ENCODE data around the gene PLXNC1.

The PLXNC1 gene

DNA sequence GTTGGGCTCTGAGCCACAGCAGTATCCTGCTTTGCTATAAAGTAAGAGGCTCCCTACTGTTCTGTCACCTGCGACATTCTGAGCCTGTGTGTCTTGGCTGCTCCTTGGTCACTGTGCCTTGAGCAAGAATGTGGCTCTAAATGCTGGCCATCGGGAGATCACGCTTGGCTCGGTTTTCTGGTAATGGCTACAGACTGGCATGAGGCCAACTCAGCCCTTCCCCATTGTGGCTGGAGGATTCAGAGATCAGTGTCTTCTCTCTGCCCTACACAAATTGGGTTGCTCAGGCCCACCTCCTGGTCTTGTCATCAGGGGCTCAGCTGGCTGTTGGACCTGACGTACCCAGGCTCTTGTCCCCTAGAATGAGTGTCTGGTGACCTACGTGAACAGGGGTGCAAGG is 94.5 kb downstream of the PLXNC1 start:
- Histone ChIP-seq H3K27me3 (no peaks in the 10 kb centered on the region), H3K4me1 (ENCODE audit: control insufficient read depth in 1 of 2, insufficient read depth in 1 of 2, low read depth in 1 of 2, low read length in 1 of 2) (peaks cover 43 to 50% of the 10 kb centered on the region in 2 experiments), H3K4me3 (ENCODE audit: low read depth in 1 of 2, low read length in 1 of 2) (no peak overlapping the region), H3K9me3 (no peaks in the 10 kb centered on the region), H3K27ac (peak overlapping the region; percentile 93), H3K36me3 (peaks cover 90% of the 10 kb centered on the region)
- TF ChIP-seq, protein P1, sequence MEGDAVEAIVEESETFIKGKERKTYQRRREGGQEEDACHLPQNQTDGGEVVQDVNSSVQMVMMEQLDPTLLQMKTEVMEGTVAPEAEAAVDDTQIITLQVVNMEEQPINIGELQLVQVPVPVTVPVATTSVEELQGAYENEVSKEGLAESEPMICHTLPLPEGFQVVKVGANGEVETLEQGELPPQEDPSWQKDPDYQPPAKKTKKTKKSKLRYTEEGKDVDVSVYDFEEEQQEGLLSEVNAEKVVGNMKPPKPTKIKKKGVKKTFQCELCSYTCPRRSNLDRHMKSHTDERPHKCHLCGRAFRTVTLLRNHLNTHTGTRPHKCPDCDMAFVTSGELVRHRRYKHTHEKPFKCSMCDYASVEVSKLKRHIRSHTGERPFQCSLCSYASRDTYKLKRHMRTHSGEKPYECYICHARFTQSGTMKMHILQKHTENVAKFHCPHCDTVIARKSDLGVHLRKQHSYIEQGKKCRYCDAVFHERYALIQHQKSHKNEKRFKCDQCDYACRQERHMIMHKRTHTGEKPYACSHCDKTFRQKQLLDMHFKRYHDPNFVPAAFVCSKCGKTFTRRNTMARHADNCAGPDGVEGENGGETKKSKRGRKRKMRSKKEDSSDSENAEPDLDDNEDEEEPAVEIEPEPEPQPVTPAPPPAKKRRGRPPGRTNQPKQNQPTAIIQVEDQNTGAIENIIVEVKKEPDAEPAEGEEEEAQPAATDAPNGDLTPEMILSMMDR (IDR thresholded peaks at IDR 0.05): no peak

DNA sequence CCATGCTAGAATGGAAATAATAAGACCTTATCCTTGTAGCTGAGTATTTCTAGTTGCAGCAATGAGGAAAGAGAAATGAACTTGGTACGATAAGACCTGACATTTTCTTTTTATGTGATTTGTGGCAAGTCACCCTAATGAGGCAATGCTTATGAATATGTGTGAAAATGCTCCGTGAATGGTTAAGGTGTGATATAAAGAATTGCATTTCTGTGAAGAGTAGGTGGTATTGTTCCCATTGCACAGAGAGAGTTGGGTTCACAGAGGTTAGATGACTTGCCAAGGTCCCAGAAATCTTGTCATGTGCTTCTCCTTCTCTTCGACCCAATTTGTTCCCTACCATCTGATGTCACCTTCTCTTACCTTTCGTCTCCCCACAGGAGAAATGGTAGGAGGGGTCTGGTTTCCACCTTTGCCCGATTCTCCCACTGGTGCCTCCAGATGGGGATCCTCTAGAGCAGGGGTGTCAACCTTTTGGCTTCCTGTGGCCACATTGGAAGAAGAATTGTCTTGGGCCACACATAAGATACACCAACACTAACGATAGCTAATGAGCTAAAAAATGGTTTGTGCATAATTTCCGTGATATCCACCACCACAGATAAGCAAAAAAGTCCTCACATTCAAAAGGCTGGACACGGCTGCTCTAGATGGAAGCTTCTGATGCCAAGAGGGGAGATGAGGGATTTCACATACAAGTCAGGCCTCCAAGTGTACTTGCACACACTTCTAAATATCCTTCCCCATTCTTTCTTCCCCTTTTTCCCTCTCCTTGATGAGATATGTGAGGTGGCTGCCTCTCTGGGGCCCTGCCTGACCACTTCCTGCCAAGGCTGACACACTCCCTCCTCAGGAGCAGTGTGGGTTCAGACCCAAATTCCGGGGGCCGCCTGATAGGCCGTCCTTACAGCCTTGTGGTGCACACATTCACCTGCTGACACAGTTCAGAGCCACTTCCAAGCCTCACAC is 96.1 kb downstream of the PLXNC1 start:
- Histone ChIP-seq H3K4me3 (ENCODE audit: low read depth in 1 of 2, low read length in 1 of 2) (peak overlapping the region; percentile 12 to 42), H3K27ac (peak overlapping the region; percentile 93), H3K27me3 (no peaks in the 10 kb centered on the region), H3K4me1 (ENCODE audit: control insufficient read depth in 1 of 2, insufficient read depth in 1 of 2, low read depth in 1 of 2, low read length in 1 of 2) (peaks cover 43 to 50% of the 10 kb centered on the region in 2 experiments), H3K36me3 (peaks cover 90% of the 10 kb centered on the region), H3K9me3 (peaks cover 4% of the 10 kb centered on the region)
- TF ChIP-seq, protein P1 (IDR thresholded peaks at IDR 0.05): peak; percentile 38

DNA sequence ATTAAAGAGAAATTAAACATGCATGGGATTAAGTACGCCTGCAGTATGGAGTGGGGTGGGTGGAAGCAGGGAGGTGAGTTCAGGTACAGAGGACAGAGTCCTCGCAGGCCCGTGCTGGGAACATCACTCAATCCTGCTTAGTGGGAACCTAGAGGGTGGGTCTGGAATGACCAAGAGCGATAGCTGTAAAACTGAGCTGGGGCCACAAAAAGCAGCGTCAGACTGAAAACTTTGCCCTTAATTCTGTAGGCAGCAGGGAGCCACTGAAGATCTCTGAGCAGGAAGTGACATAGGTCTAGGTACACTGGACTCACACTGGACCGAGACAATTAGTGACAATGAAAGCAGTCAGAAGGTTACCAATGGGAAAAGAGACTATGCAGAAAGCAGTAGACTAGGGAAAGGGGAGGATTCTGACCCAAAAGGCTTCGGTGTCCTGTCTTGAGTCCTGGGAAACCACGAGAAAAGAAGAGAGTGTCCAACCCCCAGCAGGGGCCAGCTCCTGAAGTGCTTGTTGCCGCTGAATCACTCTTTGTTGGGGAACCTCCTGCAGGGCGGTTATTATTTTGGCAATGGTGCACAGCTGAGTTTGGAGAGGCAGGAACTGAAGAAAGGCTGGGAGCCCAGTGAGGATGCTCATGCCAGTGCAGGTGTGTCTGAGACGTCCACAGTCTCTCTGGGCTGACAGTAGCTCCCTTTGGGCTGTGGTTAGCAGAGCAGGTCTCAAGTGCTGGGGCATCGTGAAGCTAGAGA is 97.4 kb downstream of the PLXNC1 start:
- Histone ChIP-seq H3K27me3 (no peaks in the 10 kb centered on the region), H3K9me3 (peaks cover 4% of the 10 kb centered on the region), H3K36me3 (peaks cover 90% of the 10 kb centered on the region), H3K4me1 (ENCODE audit: control insufficient read depth in 1 of 2, insufficient read depth in 1 of 2, low read depth in 1 of 2, low read length in 1 of 2) (peaks cover 43 to 50% of the 10 kb centered on the region in 2 experiments), H3K27ac (peak overlapping the region; percentile 93), H3K4me3 (ENCODE audit: low read depth in 1 of 2, low read length in 1 of 2) (peak overlapping the region in 1 of 2 experiments; percentile 42)
- TF ChIP-seq, protein P1 (IDR thresholded peaks at IDR 0.05): no peak

DNA sequence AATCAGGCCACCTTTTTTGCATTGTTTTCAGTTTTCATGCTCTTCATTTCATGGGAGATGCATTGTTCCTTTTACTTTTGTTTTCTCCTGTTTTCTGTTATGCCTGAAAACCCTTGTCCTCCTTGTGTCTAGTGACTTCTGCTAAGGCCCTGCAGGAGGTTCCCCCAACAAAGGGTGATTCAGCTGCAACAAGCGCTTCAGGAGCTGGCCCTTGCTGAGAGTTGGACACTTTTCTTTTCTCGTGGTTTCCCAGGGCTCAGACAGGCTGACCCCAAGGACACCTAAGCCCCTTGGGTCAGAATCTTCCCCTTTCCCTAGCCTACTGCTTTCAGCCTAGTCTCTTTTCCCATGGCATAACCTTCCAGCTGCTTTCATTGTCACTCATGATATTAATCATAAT is 98.9 kb downstream of the PLXNC1 start:
- peak overlapping the region; percentile 93 for H3K27ac ChIP-seq
- H3K9me3 ChIP-seq: peaks cover 4% of the 10 kb centered on the region
- TF ChIP-seq, protein P1 (IDR thresholded peaks at IDR 0.05): no peak
- peaks cover 43 to 49% of the 10 kb centered on the region in 2 experiments for H3K4me1 ChIP-seq (ENCODE audit: control insufficient read depth in 1 of 2, insufficient read depth in 1 of 2, low read depth in 1 of 2, low read length in 1 of 2)
- no peaks in the 10 kb centered on the region for H3K27me3 ChIP-seq
- H3K36me3 ChIP-seq: peaks cover 95% of the 10 kb centered on the region
- H3K4me3 ChIP-seq (ENCODE audit: low read depth in 1 of 2, low read length in 1 of 2): no peak overlapping the region

DNA sequence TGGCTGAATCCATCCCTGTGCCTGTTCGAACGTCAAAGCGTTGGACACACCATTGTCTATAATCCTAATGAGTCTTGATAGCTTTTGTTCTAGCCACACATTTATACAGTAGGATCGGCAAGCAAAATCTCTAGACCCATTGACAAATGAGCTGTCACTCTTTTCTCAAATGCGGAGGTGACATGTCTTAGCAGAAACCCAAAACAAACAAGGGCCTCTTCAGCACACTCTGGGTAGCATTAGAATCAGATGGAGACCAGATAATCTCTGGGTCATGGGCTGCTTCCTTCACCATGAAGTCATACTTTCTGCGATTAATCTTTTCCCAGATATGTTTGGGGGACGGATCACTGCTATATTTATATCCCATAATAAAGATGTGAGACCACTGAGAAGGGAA is 100.2 kb downstream of the PLXNC1 start:
- Histone ChIP-seq H3K36me3 (peaks cover 96% of the 10 kb centered on the region), H3K4me3 (ENCODE audit: low read depth in 1 of 2, low read length in 1 of 2) (no peak overlapping the region), H3K27me3 (no peaks in the 10 kb centered on the region), H3K4me1 (ENCODE audit: control insufficient read depth in 1 of 2, insufficient read depth in 1 of 2, low read depth in 1 of 2, low read length in 1 of 2) (peaks cover 30 to 36% of the 10 kb centered on the region in 2 experiments), H3K9me3 (peaks cover 4% of the 10 kb centered on the region), H3K27ac (peak overlapping the region; percentile 20)
- TF ChIP-seq, protein P1 (IDR thresholded peaks at IDR 0.05): no peak

Data from neutrophil (primary cell).